HCT116 (cell line): ENCODE results near the gene MAN2B1. TPM values are rescaled to one million over a fixed set of nuclear protein-coding genes. Genes with fewer than 3 reads are reported as not detected.
A peak's percentile ranks its signal among the peaks of the same experiment; 100 is the strongest.

ENCODE experiments used
- ATAC-seq: fragments of 200-7000 bp; cut with Tn5 transposase; 2 replicates; pipeline ENCODE4 v1.9.1; 2020; ENCODE audit warnings: mild to moderate bottlenecking, moderate library complexity
- Bru-seq: library from RNA; stranded (reverse); fragments of 400-500 nt; gene quantifications from one replicate; lab custom pipeline; 2021; lab: Mats Ljungman, UMichigan
- BruChase-seq, 2 experiments: library from RNA; stranded (reverse); fragments of 400-500 nt; gene quantifications; one replicate each; lab custom pipeline; 2021; lab: Mats Ljungman, UMichigan
- BruUV-seq: library from RNA; stranded (reverse); fragments of 400-500 nt; replicated peaks from 2 replicates; lab custom pipeline; 2021; lab: Mats Ljungman, UMichigan
- CTCF ChIA-PET: fragments of 300-600 bp; sonication (Branson Sonifier 250); formaldehyde crosslinking; loops from one replicate; lab custom pipeline; 2021; ENCODE audit warnings: antibody characterized with exemption; lab: Charles Lee
- POLR2A ChIA-PET: fragments of 300-600, 350-600 bp; sonication (Branson Sonifier 250); formaldehyde crosslinking; loops from one replicate; lab custom pipeline; 2021; ENCODE audit warnings: antibody characterized with exemption; lab: Charles Lee
- RAD21 ChIA-PET, 2 experiments: fragments of 300-600 bp; sonication (Branson Sonifier 250); formaldehyde crosslinking; loops; one replicate each; lab custom pipeline; 2023; ENCODE audit warnings: low total read pairs in 2 of 2; ENCODE audit not compliant: uncharacterized antibody in 2 of 2, unreplicated experiment in 2 of 2, low non-redundant PET in 1 of 2; lab: Charles Lee
- DNase-seq: peaks from one replicate; pipeline ENCODE4 v3.0.0-alpha.2; 2010; ENCODE audit warnings: low read depth, low spot score
- H2AFZ ChIP-seq: fragments of 200-600 bp; shearing (Covaris generic), sonication (generic); 2 replicates; pipeline ENCODE4 v1.6.1; 2017; ENCODE audit warnings: low read depth, mixed run types, mixed read lengths, antibody characterized with exemption, low read length; ENCODE audit not compliant: poor library complexity, severe bottlenecking
- H3K27ac ChIP-seq: 2 replicates; pipeline ENCODE4 v1.5.1; 2012; ENCODE audit warnings: low read depth, low read length
- H3K27me3 ChIP-seq: fragments of 200-600 bp; sonication (generic); 2 replicates; pipeline ENCODE4 v1.6.1; 2016; ENCODE audit warnings: mixed run types, low read length, mixed read lengths; ENCODE audit not compliant: insufficient read depth
- H3K36me3 ChIP-seq, 2 experiments: fragments of 200-500 bp in 1 of 2; fragments of 200-600 bp in 1 of 2; sonication (Bioruptor generic) in 1 of 2; sonication (generic) in 1 of 2; 2 replicates each; pipeline versions ENCODE4 v1.5.1 to v1.6.1; 2014 to 2016; ENCODE audit warnings: low read length in 2 of 2, inconsistent platforms in 1 of 2, mixed read lengths in 1 of 2, mixed run types in 1 of 2; ENCODE audit not compliant: insufficient read depth in 2 of 2, control insufficient read depth in 1 of 2
- H3K4me1 ChIP-seq, 2 experiments: fragments of 200-600 bp in 1 of 2; sonication (generic) in 1 of 2; 2 replicates each; pipeline versions ENCODE4 v1.5.1 to v1.6.1; 2012 to 2017; ENCODE audit warnings: low read length in 2 of 2, inconsistent platforms in 1 of 2, mild to moderate bottlenecking in 1 of 2, mixed read lengths in 1 of 2, mixed run types in 1 of 2, moderate library complexity in 1 of 2; ENCODE audit not compliant: insufficient read depth in 2 of 2, control insufficient read depth in 1 of 2
- H3K4me2 ChIP-seq: fragments of 200-600 bp; sonication (generic); 2 replicates; pipeline ENCODE4 v1.6.1; 2017; ENCODE audit warnings: mixed run types, low read length, mixed read lengths
- H3K4me3 ChIP-seq, 2 experiments: fragments of 200-600 bp in 1 of 2; sonication (generic) in 1 of 2; replicated peaks in 1 of 2; 2 replicates each; pipeline ENCODE4 v1.5.1; 2011 to 2016; ENCODE audit warnings: low read length in 2 of 2, control low read depth in 1 of 2, low read depth in 1 of 2, mild to moderate bottlenecking in 1 of 2, mixed read lengths in 1 of 2, mixed run types in 1 of 2
- H3K79me2 ChIP-seq: fragments of 200-600 bp; sonication (generic); 2 replicates; pipeline ENCODE4 v1.6.1; 2017; ENCODE audit warnings: mild to moderate bottlenecking, mixed run types, low read length, moderate library complexity, mixed read lengths; ENCODE audit not compliant: insufficient read depth
- H3K9ac ChIP-seq: fragments of 200-600 bp; sonication (generic); 2 replicates; pipeline ENCODE4 v1.6.1; 2016; ENCODE audit warnings: low read length, mixed read lengths
- H3K9me2 ChIP-seq: fragments of 200-600 bp; sonication (generic), shearing (Covaris generic); 2 replicates; pipeline ENCODE4 v1.6.1; 2017; ENCODE audit warnings: mixed run types, mild to moderate bottlenecking, moderate library complexity; ENCODE audit not compliant: insufficient read depth
- H3K9me3 ChIP-seq, 2 experiments: fragments of 200-500 bp in 1 of 2; fragments of 200-600 bp in 1 of 2; sonication (Bioruptor generic) in 1 of 2; sonication (generic) in 1 of 2; 2 replicates each; pipeline ENCODE4 v1.6.1; 2014 to 2017; ENCODE audit warnings: low read length in 2 of 2, mixed read lengths in 2 of 2, inconsistent platforms in 1 of 2, low read depth in 1 of 2, mild to moderate bottlenecking in 1 of 2, mixed run types in 1 of 2, moderate library complexity in 1 of 2; ENCODE audit not compliant: control insufficient read depth in 1 of 2, insufficient read depth in 1 of 2
- H4K20me1 ChIP-seq: fragments of 200-600 bp; sonication (generic), shearing (Covaris generic); 2 replicates; pipeline ENCODE4 v1.6.1; 2017; ENCODE audit warnings: mixed run types, mild to moderate bottlenecking, moderate library complexity; ENCODE audit not compliant: insufficient read depth
- ATF3 ChIP-seq: IDR thresholded peaks from 2 replicates; pipeline ENCODE4 v1.6.1; 2012
- EZH2 ChIP-seq: fragments of 200-600 bp; sonication (generic); IDR thresholded peaks from 2 replicates; pipeline ENCODE4 v1.6.1; 2017; ENCODE audit warnings: antibody characterized with exemption, mixed run types
- EZH2phosphoT487 ChIP-seq: fragments of 200-600 bp; IDR thresholded peaks from 2 replicates; pipeline ENCODE4 v1.6.1; 2018; ENCODE audit warnings: antibody characterized with exemption, borderline replicate concordance
- FOSL1 ChIP-seq: IDR thresholded peaks from 2 replicates; pipeline ENCODE4 v1.6.1; 2012; ENCODE audit warnings: low read depth
- POLR2A ChIP-seq: IDR thresholded peaks from 2 replicates; pipeline ENCODE4 v1.7.0; 2011; ENCODE audit warnings: borderline replicate concordance; ENCODE audit not compliant: insufficient read depth, insufficient read length; ENCODE audit errors: extremely low read depth
- POLR2AphosphoS5 ChIP-seq: IDR thresholded peaks from 2 replicates; pipeline ENCODE4 v1.6.1; 2011; ENCODE audit warnings: mild to moderate bottlenecking, low read depth, low read length, moderate library complexity
- RAD21 ChIP-seq: IDR thresholded peaks from 2 replicates; pipeline ENCODE4 v1.6.1; 2012; ENCODE audit warnings: low read depth, mild to moderate bottlenecking
- SIN3A ChIP-seq: IDR thresholded peaks from 2 replicates; pipeline ENCODE4 v1.6.1; 2012; ENCODE audit warnings: low read depth
- SRF ChIP-seq: IDR thresholded peaks from 2 replicates; pipeline ENCODE4 v1.6.1; 2012; ENCODE audit warnings: low read depth
- ZBTB33 ChIP-seq: IDR thresholded peaks from 2 replicates; pipeline ENCODE4 v1.6.1; 2011; ENCODE audit warnings: mild to moderate bottlenecking, low read length, moderate library complexity; ENCODE audit not compliant: insufficient replicate concordance; ENCODE audit errors: extremely low read depth
- ZFX ChIP-seq: fragments of 450-650 bp; IDR thresholded peaks from 2 replicates; pipeline ENCODE4 v1.6.1; 2017
- ZNF274 ChIP-seq: fragments of 200-500 bp; sonication (Bioruptor generic); IDR thresholded peaks from 2 replicates; pipeline ENCODE4 v1.6.1; 2014; ENCODE audit warnings: mild to moderate bottlenecking, low read depth, low read length, inconsistent platforms
- intact Hi-C: fragments of 100-400 bp; cut with micrococcal nuclease; formaldehyde crosslinking; loops from 2 replicates; pipeline ENCODE4 v1.10.0; 2022
- long read RNA-seq: library from polyadenylated mRNA; unstranded; transcript quantifications from one replicate; pipeline ENCODE4 v2.0.0, GENCODE V29; 2021; ENCODE audit not compliant: unreplicated experiment
- polyA plus RNA-seq: library from polyadenylated mRNA; unstranded; fragments of >200 nt; gene quantifications from 2 replicates; pipeline ENCODE4 v1.2.1, GENCODE V29; 2012; ENCODE audit warnings: missing spikeins
- total RNA-seq: library from RNA; stranded (reverse); gene quantifications from one replicate; pipeline ENCODE4 v1.2.1, GENCODE V29; 2021; ENCODE audit not compliant: unreplicated experiment

The MAN2B1 gene
- total RNA-seq, result 48.3 TPM
- polyA plus RNA-seq, result 25.3 and 29.8 TPM in 2 replicates
- Bru-seq, nascent RNA, result percentile 48 among the genes with signal in this experiment
- BruChase-seq, experiment 1, labeled RNA remaining after a 6-hour chase, result percentile 60 among the genes with signal in this experiment
- percentile 57 among the genes with signal in this experiment for BruChase-seq, experiment 2, labeled RNA remaining after a 2-hour chase
- long read RNA-seq, transcript MAN2B1-203 (24 exons, 3,184 nt), result major isoform, 23 of 61 reads
- long read RNA-seq, partial matches to known transcripts, result 30 of 61 reads
- long read RNA-seq, other reads (novel, unspliced or antisense), result 7 of 61 reads

GRCh38 chr19:12666265-12667048, at the start of gene MAN2B1, which contains the start of gene WDR83:
MAN2B1 (minus strand) TSS chr19:12666742; CDS start chr19:12666701, 41 bp downstream.
WDR83 (plus strand) TSS chr19:12666807; CDS start chr19:12669791, 2,984 bp downstream.
- Histone ChIP-seq H3K4me1 (peaks cover 19 to 37% of the 10 kb centered on the region in 2 experiments), H3K9me3 (no peaks in the 10 kb centered on the region), H3K36me3 (peaks cover 0 to 10% of the 10 kb centered on the region in 2 experiments; a peak in 2 of 4 replicates), H3K79me2 (peaks cover 28% of the 10 kb centered on the region; the same call in 1 of the 2 replicates), H3K9me2 (no peaks in the 10 kb centered on the region), H3K27me3 (no peaks in the 10 kb centered on the region), H3K27ac (peak within 1 kb of the TSS; percentile 58), H2AFZ (peak within 1 kb of the TSS; percentile 22), H3K4me3 (peak within 1 kb of the TSS; percentile 61 to 84), H3K9ac (peak within 1 kb of the TSS; percentile 76), H4K20me1 (no peaks in the 10 kb centered on the region), H3K4me2 (peak within 1 kb of the TSS; percentile 92)
- no peak for TF ChIP-seq ZBTB33
- TF ChIP-seq EZH2, result no peak
- no peak for TF ChIP-seq EZH2phosphoT487
- TF ChIP-seq ZNF274, result no peak
- TF ChIP-seq POLR2A, result no peak
- no peak for TF ChIP-seq SIN3A
- TF ChIP-seq FOSL1, result no peak
- TF ChIP-seq SRF, result no peak
- no peak for TF ChIP-seq RAD21
- TF ChIP-seq POLR2AphosphoS5, result peak; percentile 50; the same call in 1 of the 2 replicates
- peak; percentile 43; the same call in 1 of the 2 replicates for TF ChIP-seq ZFX
- TF ChIP-seq ATF3, result no peak
- ATAC-seq (peak; percentile 81), DNase-seq (no peak)
- ChIA-PET RAD21 (interaction anchor here in 1 of 2 experiments (0.6 kb wide), 1 partner anchor 99 kb away, joined by 4 read pairs; no protein-coding TSS in a partner anchor), CTCF (interaction anchor here (1.2 kb wide), 1 partner anchor 55 kb away, joined by 3 read pairs; no protein-coding TSS in a partner anchor), POLR2A (no interaction called here)
- no TSS peak for BruUV-seq
- intact Hi-C loops, result loop anchor here (5.0 to 10.0 kb wide), 2 partner anchors 54 to 742 kb away; partner anchors contain the start of genes ZNF490, ZNF700 and ZNF791
